Fibroblast of mammary gland (primary cell): ENCODE data around the gene SLC39A12.
A peak's percentile ranks its signal among the peaks of the same experiment; 100 is the strongest.

Experiments used
- DNase-seq: peaks from one replicate; pipeline ENCODE4 v3.0.0-alpha.2; 2010; ENCODE audit warnings: low read depth
- H3K4me3 ChIP-seq: 2 replicates; pipeline ENCODE4 v1.5.1; 2011; ENCODE audit warnings: low read depth, mild to moderate bottlenecking, low read length, moderate library complexity; ENCODE audit not compliant: control insufficient read depth
- CTCF ChIP-seq: conservative IDR thresholded peaks from 2 replicates; pipeline ENCODE4 v1.5.1; 2011; ENCODE audit warnings: low read depth, low read length, inconsistent platforms; ENCODE audit not compliant: control insufficient read depth, insufficient read depth

The SLC39A12 gene

GRCh38 chr10:18005445-18005780, 53.7 kb downstream of the SLC39A12 start:
- DNase-seq, result no peak
- H3K4me3 ChIP-seq, result no peak overlapping the region
- TF ChIP-seq CTCF, result no peak

- H3K4me3 ChIP-seq, result no peak overlapping the region
- no peak for TF ChIP-seq CTCF
- peak; percentile 93 for DNase-seq
Observed at GRCh38 chr10:18005781-18006456, 54.2 kb downstream of the SLC39A12 start.

- peak; percentile 47 for DNase-seq
- TF ChIP-seq CTCF, result no peak
- no peak overlapping the region for H3K4me3 ChIP-seq
Observed at GRCh38 chr10:18008986-18009385, 57.3 kb downstream of the SLC39A12 start.

- DNase-seq, result peak; percentile 86
- no peak overlapping the region for H3K4me3 ChIP-seq
- no peak for TF ChIP-seq CTCF
Observed at GRCh38 chr10:18010050-18010449, 58.3 kb downstream of the SLC39A12 start.

- no peak for DNase-seq
- TF ChIP-seq CTCF, result no peak
Observed at GRCh38 chr10:18020523-18020922, 68.8 kb downstream of the SLC39A12 start.

GRCh38 chr10:18021725-18022480, 70.2 kb downstream of the SLC39A12 start:
- DNase-seq, result peak; percentile 10
- H3K4me3 ChIP-seq, result no peak overlapping the region
- TF ChIP-seq CTCF, result no peak

More at GRCh38 chr10:18020523-18020922, 68.8 kb downstream of the SLC39A12 start:
- H3K4me3 ChIP-seq, result no peak overlapping the region
